ENCODE data around the gene SH3RF1. TPM values are rescaled to one million over a fixed set of nuclear protein-coding genes. Genes with fewer than 3 reads are reported as not detected.

The SH3RF1 gene
- total RNA-seq, 3 donors from 2014 or later, result 20.2 to 37.0 (median 27.9) TPM

- no peak for DNase-seq (ENCODE audit: low spot score in 2 of 2)
- Histone ChIP-seq H3K27me3 (no peaks in the 10 kb centered on the region), H3K27ac (peak overlapping the region; percentile 56 to 69), H3K9me3 (no peaks in the 10 kb centered on the region), H3K36me3 (no peaks in the 10 kb centered on the region), H3K4me1 (peaks cover 0 to 8% of the 10 kb centered on the region in 2 donors), H3K4me3 (no peak overlapping the region)
- intact Hi-C loops (cut with DNase I; ENCODE audit: low total_unique reads), result no loop called here
- TF ChIP-seq CTCF (IDR thresholded peaks at IDR 0.05) (no peak), POLR2AphosphoS5 (IDR thresholded peaks at IDR 0.05) (no peak), POLR2A (IDR thresholded peaks at IDR 0.05) (no peak)
Measured at GRCh38 chr4:169062897-169063244, 207.9 kb downstream of the SH3RF1 start.

- no peaks in the 10 kb centered on the region for H3K27me3 ChIP-seq
- no peak overlapping the region for H3K27ac ChIP-seq
- no peak for DNase-seq (ENCODE audit: low spot score in 2 of 2)
- no peak overlapping the region for H3K4me3 ChIP-seq
- no peaks in the 10 kb centered on the region for H3K36me3 ChIP-seq
- no peaks in the 10 kb centered on the region for H3K9me3 ChIP-seq
- intact Hi-C loops (cut with DNase I; ENCODE audit: low total_unique reads), result no loop called here
- H3K4me1 ChIP-seq, result peaks cover 0 to 8% of the 10 kb centered on the region in 2 donors
- no peak for TF ChIP-seq POLR2A (IDR thresholded peaks at IDR 0.05)
- TF ChIP-seq CTCF (IDR thresholded peaks at IDR 0.05), result no peak
- TF ChIP-seq POLR2AphosphoS5 (IDR thresholded peaks at IDR 0.05), result no peak
Measured at GRCh38 chr4:169061386-169061785, 209.4 kb downstream of the SH3RF1 start.

GRCh38 chr4:169060391-169061091, 210.2 kb downstream of the SH3RF1 start:
- Histone ChIP-seq H3K36me3 (no peaks in the 10 kb centered on the region), H3K9me3 (no peaks in the 10 kb centered on the region), H3K4me3 (no peak overlapping the region), H3K27ac (peak overlapping the region; percentile 75 to 76), H3K4me1 (peaks cover 0 to 8% of the 10 kb centered on the region in 2 donors), H3K27me3 (no peaks in the 10 kb centered on the region)
- intact Hi-C loops (cut with DNase I; ENCODE audit: low total_unique reads), result no loop called here
- no peak for TF ChIP-seq POLR2AphosphoS5 (IDR thresholded peaks at IDR 0.05)
- no peak for TF ChIP-seq CTCF (IDR thresholded peaks at IDR 0.05)
- no peak for TF ChIP-seq POLR2A (IDR thresholded peaks at IDR 0.05)
- DNase-seq (ENCODE audit: low spot score in 2 of 2), result no peak

- DNase-seq (ENCODE audit: low spot score in 2 of 2), result no peak
- Histone ChIP-seq H3K36me3 (no peaks in the 10 kb centered on the region), H3K4me1 (peaks cover 0 to 8% of the 10 kb centered on the region in 2 donors), H3K27me3 (no peaks in the 10 kb centered on the region), H3K27ac (peak overlapping the region; percentile 75 to 76), H3K9me3 (no peaks in the 10 kb centered on the region), H3K4me3 (peak overlapping the region; percentile 10 to 42 (median 24))
- peak in 1 of 3 donors; percentile 21 for TF ChIP-seq POLR2AphosphoS5 (IDR thresholded peaks at IDR 0.05)
- no peak for TF ChIP-seq POLR2A (IDR thresholded peaks at IDR 0.05)
- TF ChIP-seq CTCF (IDR thresholded peaks at IDR 0.05), result no peak
- intact Hi-C loops (cut with DNase I; ENCODE audit: low total_unique reads), result no loop called here
Measured at GRCh38 chr4:169059306-169060211, 211.2 kb downstream of the SH3RF1 start.

GRCh38 chr4:169058312-169058711, 212.4 kb downstream of the SH3RF1 start:
- no peak for TF ChIP-seq POLR2AphosphoS5 (IDR thresholded peaks at IDR 0.05)
- no peak for TF ChIP-seq POLR2A (IDR thresholded peaks at IDR 0.05)
- no peak for TF ChIP-seq CTCF (IDR thresholded peaks at IDR 0.05)
- Histone ChIP-seq H3K4me3 (no peak overlapping the region), H3K27ac (no peak overlapping the region), H3K9me3 (no peaks in the 10 kb centered on the region), H3K4me1 (peaks cover 0 to 8% of the 10 kb centered on the region in 2 donors), H3K36me3 (no peaks in the 10 kb centered on the region), H3K27me3 (no peaks in the 10 kb centered on the region)
- intact Hi-C loops (cut with DNase I; ENCODE audit: low total_unique reads), result no loop called here
- no peak for DNase-seq (ENCODE audit: low spot score in 2 of 2)
